ENCODE data around the gene DUSP14.
"Not testable (repeated sequence)": the region's sequence is repeated elsewhere in the genome, so short reads cannot be mapped to it uniquely, and the experiment has no call there.

DUSP14 gene
- 11.1 to 20.5 (median 16.0) reads per million in 4 experiments for total RNA-seq

- DNase-seq = peak; percentile 70
These were observed at the start of gene DUSP14 for GRCh38 chr17:37489197-37490001. Gene DUSP14 (plus strand): TSS chr17:37489891. CDS start chr17:37512273, 22,382 bp downstream.

GRCh38 chr17:37440424-37440823 is 49.3 kb upstream of the DUSP14 start:
- DNase-seq = no peak

- not testable (repeated sequence) for DNase-seq
These were observed 48.2 kb upstream of the DUSP14 start for GRCh38 chr17:37441369-37442014.

GRCh38 chr17:37446027-37446426 is 43.7 kb upstream of the DUSP14 start:
- DNase-seq = no peak

- no peak for DNase-seq
These were observed 42.0 kb upstream of the DUSP14 start for GRCh38 chr17:37447641-37448040.

- no peak for DNase-seq
These were observed 39.6 kb upstream of the DUSP14 start for GRCh38 chr17:37450112-37450511.

- DNase-seq = not testable (repeated sequence)
These were observed 31.9 kb upstream of the DUSP14 start for GRCh38 chr17:37457801-37458200.

GRCh38 chr17:37458805-37459204 is 30.9 kb upstream of the DUSP14 start:
- no peak for DNase-seq

GRCh38 chr17:37461668-37462067 is 28.0 kb upstream of the DUSP14 start:
- no peak for DNase-seq

- DNase-seq = no peak
These were observed 27.2 kb upstream of the DUSP14 start for GRCh38 chr17:37462492-37462891.

- DNase-seq = no peak
These were observed 26.7 kb upstream of the DUSP14 start for GRCh38 chr17:37463039-37463438.

GRCh38 chr17:37465069-37465616 is 24.5 kb upstream of the DUSP14 start:
- no peak for DNase-seq

- no peak for DNase-seq
These were observed 23.2 kb upstream of the DUSP14 start for GRCh38 chr17:37466471-37466870.

- DNase-seq = no peak
These were observed 19.5 kb upstream of the DUSP14 start for GRCh38 chr17:37470181-37470580.

GRCh38 chr17:37475731-37476420 is 13.8 kb upstream of the DUSP14 start:
- no peak for DNase-seq

- no peak for DNase-seq
These were observed 13.1 kb upstream of the DUSP14 start for GRCh38 chr17:37476431-37477120.

- DNase-seq = no peak
These were observed 11.5 kb upstream of the DUSP14 start for GRCh38 chr17:37478187-37478586.

- no peak for DNase-seq
These were observed 10.7 kb upstream of the DUSP14 start for GRCh38 chr17:37479025-37479424.

GRCh38 chr17:37480427-37480826 is 9.3 kb upstream of the DUSP14 start:
- no peak for DNase-seq

GRCh38 chr17:37481001-37481665 is 8.6 kb upstream of the DUSP14 start:
- no peak for DNase-seq

- no peak for DNase-seq
These were observed 6.2 kb upstream of the DUSP14 start for GRCh38 chr17:37483311-37484039.
